GM21367 (cell line): ENCODE data around the gene SLC8A1.

Source experiments
- ATAC-seq: cut with Tn5 transposase; IDR thresholded peaks from one replicate; pipeline ENCODE4 v1.9.1; 2021; ENCODE audit not compliant: unreplicated experiment

SLC8A1 gene

DNA sequence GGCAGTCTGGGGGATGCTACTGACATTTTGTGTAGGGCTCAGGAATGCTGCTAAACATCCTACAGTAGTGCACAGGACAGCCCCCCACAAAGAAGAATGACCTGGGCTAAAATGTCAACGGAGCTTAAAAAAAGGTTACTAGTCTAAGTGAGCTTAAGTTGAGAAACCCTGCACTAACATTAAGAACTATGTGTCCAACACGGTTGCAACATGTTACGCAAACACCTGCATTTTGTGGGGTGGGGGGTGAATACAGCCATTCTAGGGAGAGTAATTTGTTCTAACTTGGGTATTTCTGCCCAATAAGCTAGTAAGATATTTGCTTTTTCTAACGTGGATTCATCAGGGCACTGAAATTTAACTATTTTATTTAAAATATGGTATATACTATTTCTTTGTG, 57.9 kb downstream of the SLC8A1 start:
- ATAC-seq, result no peak

DNA sequence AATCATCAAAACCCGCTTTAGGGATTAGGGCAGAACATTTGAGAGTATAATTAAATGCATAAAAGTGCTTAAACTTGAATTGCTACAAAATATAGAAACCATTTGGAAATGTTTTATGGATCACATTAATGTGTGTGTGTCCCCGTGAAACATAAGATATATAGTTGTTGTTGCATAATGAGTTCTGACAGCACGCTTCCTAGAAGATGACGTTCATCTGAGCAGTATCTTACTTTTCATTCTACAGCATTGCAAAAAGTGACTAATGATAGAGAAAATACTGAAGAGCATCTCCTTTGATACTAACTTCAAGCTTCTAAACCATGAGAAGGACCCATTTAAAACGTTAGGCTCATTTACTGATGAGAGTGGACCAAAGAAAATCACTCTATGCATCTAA, 63.7 kb downstream of the SLC8A1 start:
- ATAC-seq, result no peak

- ATAC-seq, result no peak
Observed at GRCh38 chr2:40386177-40386576, 65.7 kb downstream of the SLC8A1 start.

DNA sequence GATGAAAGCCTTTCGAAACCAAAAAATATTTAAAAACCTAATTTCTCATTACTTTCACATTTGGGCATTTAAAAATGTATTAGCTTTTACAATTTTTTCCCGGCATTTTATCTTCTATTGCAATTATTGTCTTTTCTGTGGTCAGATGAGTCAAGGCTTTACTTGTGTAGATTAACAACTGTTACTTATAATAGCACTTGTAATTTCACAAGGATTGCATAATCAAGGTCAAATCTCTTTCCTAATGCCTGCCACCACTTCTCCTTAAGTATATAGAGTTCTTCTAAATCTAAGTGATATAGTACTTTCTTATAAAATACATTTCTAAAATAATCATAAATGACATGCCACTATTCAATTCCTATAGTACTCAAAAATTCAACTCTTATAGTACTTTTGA, 67.2 kb downstream of the SLC8A1 start:
- no peak for ATAC-seq

DNA sequence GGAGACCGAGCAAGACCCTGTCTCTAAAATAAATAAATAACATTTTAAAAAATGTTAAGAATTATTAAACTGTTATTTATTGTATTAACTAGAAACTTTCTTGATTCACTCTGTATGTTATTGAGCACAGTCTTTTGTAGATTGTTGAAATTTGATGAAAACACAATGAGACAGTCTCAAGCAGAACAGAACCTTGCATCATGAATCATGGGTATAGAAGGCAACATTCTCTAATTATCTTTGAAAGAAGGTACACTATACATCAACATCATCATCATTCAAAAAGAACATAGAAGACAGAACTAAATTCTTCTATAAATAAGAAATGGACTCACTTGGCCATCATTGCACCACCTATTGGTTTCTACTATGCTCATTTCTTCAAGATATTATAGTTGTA, 67.7 kb downstream of the SLC8A1 start:
- no peak for ATAC-seq

DNA sequence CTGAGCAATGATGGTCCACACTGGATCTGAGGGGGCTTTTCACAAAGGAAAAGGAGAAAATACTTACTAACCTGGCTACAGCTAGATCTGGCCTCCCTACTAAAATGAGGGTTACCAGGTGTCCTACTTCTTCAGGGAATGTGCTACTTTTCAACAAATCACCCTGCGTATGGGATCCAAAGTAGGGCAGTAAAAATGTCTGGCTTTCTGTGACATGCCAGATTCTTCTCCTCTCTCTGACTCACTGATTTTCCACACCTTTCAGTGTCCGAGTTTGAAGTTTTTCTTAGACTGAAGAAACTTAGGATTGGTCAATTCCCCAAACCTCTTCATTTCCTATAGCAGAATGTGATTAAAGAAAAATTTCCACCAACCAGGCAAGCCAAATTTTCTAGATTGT, 71.2 kb downstream of the SLC8A1 start:
- ATAC-seq, result no peak

DNA sequence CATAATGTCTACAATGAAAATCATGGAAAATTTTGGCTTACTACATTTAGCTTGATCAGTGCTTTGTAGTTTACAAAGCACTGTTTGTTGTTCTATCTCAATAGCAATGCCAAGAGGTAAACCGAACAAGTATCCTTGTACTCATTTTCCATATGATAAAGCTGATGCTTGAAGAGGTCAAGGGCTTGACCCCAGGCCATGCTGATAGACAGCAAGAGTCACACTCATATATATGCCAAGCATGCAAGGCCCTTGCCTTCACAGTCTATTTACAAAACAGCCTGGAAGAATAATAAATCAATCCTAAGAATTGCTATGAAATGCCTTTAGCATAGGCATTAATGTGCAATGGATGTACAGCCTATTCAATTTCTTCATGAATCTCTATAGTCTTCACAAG, 71.8 kb downstream of the SLC8A1 start:
- ATAC-seq, result no peak

- ATAC-seq, result no peak
Observed at GRCh38 chr2:40374543-40375240, 77.2 kb downstream of the SLC8A1 start.

DNA sequence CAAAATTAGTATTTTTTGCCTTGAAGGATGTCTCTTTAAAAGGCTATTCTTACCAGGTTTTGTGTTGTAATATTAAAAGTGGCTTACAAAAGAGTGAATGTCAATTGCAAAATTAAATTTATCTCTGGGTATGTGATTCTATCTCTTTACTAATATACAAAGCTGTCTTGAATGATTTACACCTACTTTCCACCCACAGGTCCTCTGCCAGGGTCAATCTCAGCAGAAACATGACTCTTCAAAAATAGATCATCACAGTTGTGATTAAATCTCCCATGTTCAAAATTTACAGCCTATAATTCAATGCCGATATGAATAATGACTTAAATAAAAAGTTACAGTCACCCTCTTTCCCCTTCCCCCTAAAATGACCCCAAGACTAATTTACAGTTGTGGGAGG, 78.8 kb downstream of the SLC8A1 start:
- no peak for ATAC-seq

- ATAC-seq, result no peak
Observed at GRCh38 chr2:40372283-40372985, 79.5 kb downstream of the SLC8A1 start.

DNA sequence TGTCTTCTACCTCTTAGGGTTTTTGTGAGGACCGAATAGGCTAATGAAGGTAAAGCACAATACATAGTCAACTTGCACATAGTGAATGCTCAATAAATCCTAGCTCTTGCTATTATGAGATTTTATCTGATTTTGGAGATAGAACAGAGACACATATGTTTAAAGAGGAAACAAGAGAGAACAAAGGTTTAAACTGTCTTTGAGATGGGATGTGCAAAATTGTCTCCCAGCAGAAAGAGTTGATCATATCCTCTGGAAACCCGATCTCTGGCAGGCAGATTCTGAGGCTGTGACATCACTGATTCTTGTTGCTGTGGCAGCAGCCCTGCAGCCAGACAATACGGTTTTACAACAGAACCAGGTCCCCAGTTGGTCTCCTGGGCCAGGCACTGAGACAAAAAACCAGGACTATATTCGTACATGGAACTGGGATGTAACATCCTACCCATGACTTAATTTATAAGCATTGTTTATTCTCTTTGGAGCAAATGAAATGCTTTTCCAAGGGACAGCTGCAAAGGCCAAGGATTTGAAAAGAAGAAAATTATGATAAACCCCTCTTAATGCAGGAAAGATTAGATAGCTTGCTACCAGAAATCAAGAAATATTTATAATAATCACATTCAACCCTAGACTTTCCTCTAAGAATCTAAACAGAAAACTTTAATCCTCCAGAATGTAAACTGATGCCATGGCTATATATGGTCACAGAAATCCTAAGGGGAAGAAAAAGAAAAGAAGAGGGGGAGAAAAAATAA, 80.2 kb downstream of the SLC8A1 start:
- ATAC-seq, result no peak

DNA sequence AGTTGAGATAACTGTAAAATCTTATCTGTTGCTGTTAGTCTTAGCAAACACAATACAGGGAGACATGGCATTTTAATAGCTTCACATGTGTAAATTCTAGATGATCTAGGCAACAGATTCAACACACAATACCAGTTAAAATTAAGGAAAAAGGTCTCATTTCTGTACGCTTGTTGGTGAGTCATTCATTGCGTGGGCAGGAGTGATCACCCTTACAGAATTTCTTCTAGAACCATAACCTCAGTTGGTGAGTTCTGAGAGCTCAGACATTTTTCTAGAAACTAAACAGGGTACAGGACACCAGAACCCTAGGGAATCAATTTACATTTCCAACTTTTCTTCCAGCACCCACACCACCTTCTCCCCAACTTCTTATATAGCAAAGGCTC, 81.9 kb downstream of the SLC8A1 start:
- ATAC-seq, result no peak

DNA sequence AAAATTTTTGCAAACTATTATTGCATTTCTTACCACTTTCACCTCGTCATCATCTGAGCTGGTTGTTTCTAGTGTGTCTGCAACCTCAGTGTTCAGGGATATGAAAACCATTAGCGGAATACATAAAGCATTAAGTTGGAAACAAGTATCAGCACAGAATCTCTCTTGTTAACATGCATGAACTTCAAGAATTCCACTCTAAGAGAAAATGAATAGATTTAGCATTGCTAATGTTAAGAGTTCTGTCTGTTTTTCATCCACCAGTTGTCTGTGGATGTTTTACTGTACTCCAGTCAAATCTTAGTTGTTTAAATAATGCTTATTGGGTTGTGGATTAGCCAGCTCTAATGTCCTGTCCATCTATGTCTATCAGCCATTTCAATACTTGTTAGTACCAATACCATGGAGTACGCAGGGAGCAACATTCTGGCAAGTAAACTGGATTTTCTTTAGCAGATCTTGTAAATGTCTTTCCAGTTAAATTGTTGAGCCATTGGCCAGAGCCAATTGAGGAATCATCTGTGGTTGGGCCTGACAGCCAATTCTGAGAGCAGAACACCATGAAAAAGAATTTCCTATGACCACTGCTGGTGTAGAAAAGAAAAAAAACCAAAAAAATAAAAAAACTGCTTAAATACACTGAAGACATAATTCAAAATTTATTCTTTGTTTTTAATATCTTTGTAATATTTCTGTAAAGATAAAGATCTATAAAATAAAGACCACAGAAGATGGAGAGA, 82.5 kb downstream of the SLC8A1 start:
- ATAC-seq, result no peak

DNA sequence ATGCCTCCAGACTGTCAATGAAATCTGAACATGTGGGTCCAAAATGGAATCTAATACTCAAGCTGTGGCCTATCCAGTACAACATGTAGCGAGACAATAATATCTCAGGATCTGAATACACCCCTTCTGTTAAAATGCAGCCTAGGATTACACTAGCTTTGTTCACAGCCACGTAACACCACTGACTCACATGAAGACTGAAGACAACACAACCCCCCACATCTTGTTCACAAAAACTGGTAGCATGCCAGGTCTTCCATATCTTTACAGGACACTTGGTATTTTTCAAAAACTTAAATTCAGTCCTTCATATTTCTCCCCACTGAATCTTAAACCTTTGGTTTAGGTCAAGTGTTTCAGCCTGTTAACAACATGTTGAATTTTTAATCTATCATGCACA, 84.2 kb downstream of the SLC8A1 start:
- no peak for ATAC-seq

GRCh38 chr2:40367032-40367431, 84.9 kb downstream of the SLC8A1 start:
- no peak for ATAC-seq

- ATAC-seq, result no peak
Observed at GRCh38 chr2:40364151-40364874, 87.6 kb downstream of the SLC8A1 start.

DNA sequence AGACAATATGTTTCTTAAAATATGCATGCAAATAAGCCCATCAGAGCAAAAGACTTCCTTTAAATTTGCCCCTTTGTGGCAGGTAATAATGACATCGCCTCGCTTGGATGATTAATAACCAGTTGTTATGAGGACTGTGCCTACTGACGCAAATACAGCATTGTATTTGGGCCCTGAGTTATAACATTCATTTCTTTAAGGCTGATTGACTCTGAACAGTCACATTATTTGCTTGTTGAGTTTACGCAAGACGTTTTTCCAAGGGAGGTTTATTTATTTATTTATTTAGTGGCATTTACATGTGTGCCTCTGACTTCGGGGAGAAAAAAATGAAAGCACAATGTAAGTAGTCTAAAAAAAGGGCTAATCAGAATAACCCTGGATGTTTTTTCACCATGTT, 88.3 kb downstream of the SLC8A1 start:
- no peak for ATAC-seq

- ATAC-seq, result no peak
Observed at GRCh38 chr2:40363231-40363630, 88.7 kb downstream of the SLC8A1 start.

GRCh38 chr2:40361478-40361877, 90.4 kb downstream of the SLC8A1 start:
- ATAC-seq, result no peak

- no peak for ATAC-seq
Observed at GRCh38 chr2:40360652-40361051, 91.2 kb downstream of the SLC8A1 start.

GRCh38 chr2:40359811-40360210, 92.1 kb downstream of the SLC8A1 start:
- ATAC-seq, result no peak
